ENCODE measurements around the gene POP5. TPM values are rescaled to one million over a fixed set of nuclear protein-coding genes. Genes with fewer than 3 reads are reported as not detected.

Gene POP5
- total and polyA plus RNA-seq, 4 donors, result 20.0 to 37.1 (median 24.0) TPM

GRCh38 chr12:120586860-120587259 lies 5.7 kb upstream of the POP5 start (continued):
- TF ChIP-seq ZBTB33 (IDR thresholded peaks at IDR 0.05) (no peak), JUND (IDR thresholded peaks at IDR 0.05) (no peak), HNF4A (conservative IDR thresholded peaks at IDR 0.05) (no peak)

- Histone ChIP-seq H3K9me3 (ENCODE audit: control insufficient read depth in 4 of 4, low read length in 3 of 4) (no peaks in the 10 kb centered on the region), H3K9ac (ENCODE audit: low read depth in 1 of 2, low read length in 2 of 2) (peak overlapping the region in 1 of 2 donors; percentile 3), H3K27ac (ENCODE audit: low read depth in 1 of 2, low read length in 2 of 2) (no peak overlapping the region), H3K4me1 (ENCODE audit: control insufficient read depth in 4 of 4, insufficient read depth in 4 of 4, low read length in 3 of 4) (peaks cover 0 to 23% (median 16%) of the 10 kb centered on the region in 4 donors), H3K36me3 (ENCODE audit: control insufficient read depth in 4 of 4, insufficient read depth in 3 of 4, low read depth in 1 of 4, low read length in 3 of 4) (no peaks in the 10 kb centered on the region), H3K27me3 (ENCODE audit: control insufficient read depth in 4 of 4, insufficient read depth in 4 of 4, low read length in 3 of 4) (no peaks in the 10 kb centered on the region), H3K4me3 (ENCODE audit: low read depth in 1 of 3, low read length in 3 of 3) (no peak overlapping the region)
- 77% methylated on average over 7 of the region's 7 CpGs for WGBS
- no peak for DNase-seq (ENCODE audit: low spot score)
- TF ChIP-seq FOXA1 (IDR thresholded peaks at IDR 0.05), result no peak
- no peak for TF ChIP-seq JUND (IDR thresholded peaks at IDR 0.05)
- TF ChIP-seq TAF1 (conservative IDR thresholded peaks at IDR 0.05), result no peak
- TF ChIP-seq HNF4A (conservative IDR thresholded peaks at IDR 0.05), result no peak
- no peak for TF ChIP-seq GABPA (IDR thresholded peaks at IDR 0.05 in 1 of 2, conservative IDR thresholded peaks at IDR 0.05 in 1 of 2)
- TF ChIP-seq MAX (IDR thresholded peaks at IDR 0.05), result no peak
- no peak for TF ChIP-seq SP1 (IDR thresholded peaks at IDR 0.05)
- no peak for TF ChIP-seq NR2F2 (IDR thresholded peaks at IDR 0.05)
- no peak for TF ChIP-seq HNF4G (IDR thresholded peaks at IDR 0.05)
- TF ChIP-seq YY1 (IDR thresholded peaks at IDR 0.05), result no peak
Measured at GRCh38 chr12:120586206-120586605, 5.0 kb upstream of the POP5 start.

- peak; percentile 52 for DNase-seq (ENCODE audit: low spot score)
- Histone ChIP-seq H3K4me3 (ENCODE audit: low read depth in 1 of 3, low read length in 3 of 3) (peak overlapping the region in 1 of 3 donors; percentile 52), H3K36me3 (ENCODE audit: control insufficient read depth in 4 of 4, insufficient read depth in 3 of 4, low read depth in 1 of 4, low read length in 3 of 4) (peaks cover 0 to 2% (median 1%) of the 10 kb centered on the region in 4 donors), H3K4me1 (ENCODE audit: control insufficient read depth in 4 of 4, insufficient read depth in 4 of 4, low read length in 3 of 4) (peaks cover 0 to 32% (median 24%) of the 10 kb centered on the region in 4 donors), H3K9me3 (ENCODE audit: control insufficient read depth in 4 of 4, low read length in 3 of 4) (no peaks in the 10 kb centered on the region), H3K27ac (ENCODE audit: low read depth in 1 of 2, low read length in 2 of 2) (no peak overlapping the region), H3K27me3 (ENCODE audit: control insufficient read depth in 4 of 4, insufficient read depth in 4 of 4, low read length in 3 of 4) (no peaks in the 10 kb centered on the region), H3K9ac (ENCODE audit: low read depth in 1 of 2, low read length in 2 of 2) (no peak overlapping the region)
- TF ChIP-seq GABPA (IDR thresholded peaks at IDR 0.05 in 1 of 2, conservative IDR thresholded peaks at IDR 0.05 in 1 of 2) (no peak), HNF4G (IDR thresholded peaks at IDR 0.05) (no peak), CTCF (IDR thresholded peaks at IDR 0.05; ENCODE audit: low read depth, low read length, missing input control) (peak; percentile 3), RAD21 (IDR thresholded peaks at IDR 0.05) (peak in 1 of 2 donors; percentile 12)
- WGBS, result 2% methylated on average over 65 of the region's 65 CpGs
Measured at GRCh38 chr12:120584343-120585149, 3.3 kb upstream of the POP5 start.
